Omental fat pad (tissue), 4 donors: ENCODE results near the gene STXBP4. TPM values are rescaled to one million over a fixed set of nuclear protein-coding genes. Genes with fewer than 3 reads are reported as not detected.

Experiments
- ATAC-seq: fragments of 150-250 bp; one replicate; pipeline ENCODE4 v1.9.1; 2016; ENCODE audit warnings: mild to moderate bottlenecking, moderate library complexity; ENCODE audit not compliant: low FRiP score
- DNase-seq: peaks from one replicate; pipeline ENCODE4 v3.0.0-alpha.2; 2019; ENCODE audit warnings: low spot score
- CTCF ChIP-seq, 3 donors: fragments of 450-650 bp; IDR thresholded peaks; one replicate each; pipeline ENCODE4 v1.5.1; 2016 to 2017; ENCODE audit warnings: antibody characterized with exemption in 3 of 3, mild to moderate bottlenecking in 3 of 3, moderate library complexity in 2 of 3
- total RNA-seq, 4 donors: library from RNA; depleted of rRNA; stranded (reverse); fragments of >200 nt; gene quantifications; one replicate each; pipeline ENCODE4 v1.1.0, GENCODE V29; 2016

The STXBP4 gene
- total RNA-seq, 4 donors from 2014 or later = 11.2 to 19.3 (median 16.5) TPM

DNA sequence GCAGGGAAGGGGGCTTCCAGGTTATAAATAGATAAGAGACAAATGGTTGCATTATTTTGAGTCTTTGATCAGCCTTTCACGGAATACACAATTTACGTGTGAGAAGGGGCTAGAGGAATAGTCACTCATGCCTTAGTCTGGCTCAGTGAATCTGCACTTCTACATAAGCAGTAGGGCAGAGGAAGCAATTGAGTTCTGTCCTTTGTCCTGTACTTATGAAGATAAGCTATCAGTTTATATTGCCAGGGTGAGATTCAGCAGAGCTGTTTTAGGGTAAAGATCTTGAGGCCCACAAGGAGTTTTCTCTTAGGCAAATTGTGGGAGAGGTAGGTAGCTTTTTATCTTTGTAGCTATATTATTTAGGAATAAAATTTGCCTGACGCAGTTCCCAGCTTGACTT lies 34.6 kb upstream of the STXBP4 start:
- no peak for TF ChIP-seq CTCF (IDR thresholded peaks at IDR 0.05)
- DNase-seq = no peak

DNA sequence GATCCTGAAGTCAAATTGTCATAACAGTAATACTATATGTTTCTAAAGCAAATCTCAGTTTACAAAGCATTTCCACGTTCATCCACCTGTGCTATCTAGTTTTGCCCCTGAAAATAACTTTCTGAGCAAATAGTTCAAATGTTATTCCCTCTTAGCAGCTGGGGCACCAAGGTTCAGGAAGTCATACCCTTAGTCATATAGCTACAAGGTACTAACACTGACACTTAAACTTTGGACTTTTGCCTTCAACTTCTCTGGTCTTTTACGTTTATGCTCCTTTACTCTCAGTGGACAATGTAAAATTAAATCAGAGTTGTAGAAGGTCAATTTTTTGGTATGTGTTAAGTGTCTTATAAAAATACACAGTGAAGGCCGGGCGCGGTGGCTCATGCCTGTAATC lies 33.1 kb upstream of the STXBP4 start:
- DNase-seq (no peak), ATAC-seq (no peak)
- no peak for TF ChIP-seq CTCF (IDR thresholded peaks at IDR 0.05)

More for the DNA sequence above, 34.6 kb upstream of the STXBP4 start:
- ATAC-seq = no peak

DNA sequence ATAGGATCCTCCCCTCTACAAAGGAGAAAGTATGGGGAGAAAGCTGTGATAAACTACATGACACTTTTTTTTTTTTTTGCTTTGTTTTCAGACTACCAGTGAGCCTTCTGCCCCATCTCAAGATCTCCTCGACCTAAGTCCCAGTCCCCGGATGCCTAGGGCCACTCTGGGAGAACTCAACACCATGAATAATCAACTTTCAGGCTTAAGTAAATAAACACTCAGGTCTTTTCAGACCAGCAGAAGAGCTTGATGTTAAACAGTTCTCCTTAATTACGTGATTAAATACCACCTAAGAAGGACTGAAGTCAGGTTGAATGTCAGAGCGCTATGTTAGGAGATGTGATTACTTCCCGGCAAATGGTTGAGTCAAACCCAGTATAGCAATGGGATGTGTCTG lies 31.5 kb upstream of the STXBP4 start:
- no peak for TF ChIP-seq CTCF (IDR thresholded peaks at IDR 0.05)
- ATAC-seq = no peak
- no peak for DNase-seq

GRCh38 chr17:54937426-54937825 lies 31.1 kb upstream of the STXBP4 start:
- DNase-seq (no peak), ATAC-seq (no peak)
- TF ChIP-seq CTCF (IDR thresholded peaks at IDR 0.05) = no peak

DNA sequence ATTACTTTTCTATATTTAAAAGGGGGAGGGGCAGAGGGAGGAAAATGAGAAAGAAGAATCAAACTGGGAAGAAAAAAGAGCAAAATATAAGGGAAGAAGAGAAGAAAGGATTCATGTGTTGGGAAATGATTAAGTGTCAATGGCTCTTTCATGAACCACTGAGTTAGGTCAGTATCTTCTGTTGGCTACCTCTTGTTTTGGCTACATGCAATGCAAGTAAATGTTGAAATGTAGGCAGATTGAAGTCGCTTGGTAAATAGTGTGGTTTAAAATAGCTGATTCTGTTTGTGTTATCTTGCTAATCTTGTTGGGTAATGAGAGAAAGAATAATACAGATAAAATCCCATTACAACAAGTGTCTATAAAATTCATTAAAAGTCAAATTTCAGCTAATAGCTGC lies 27.3 kb upstream of the STXBP4 start:
- ATAC-seq (no peak), DNase-seq (no peak)
- TF ChIP-seq CTCF (IDR thresholded peaks at IDR 0.05) = no peak

DNA sequence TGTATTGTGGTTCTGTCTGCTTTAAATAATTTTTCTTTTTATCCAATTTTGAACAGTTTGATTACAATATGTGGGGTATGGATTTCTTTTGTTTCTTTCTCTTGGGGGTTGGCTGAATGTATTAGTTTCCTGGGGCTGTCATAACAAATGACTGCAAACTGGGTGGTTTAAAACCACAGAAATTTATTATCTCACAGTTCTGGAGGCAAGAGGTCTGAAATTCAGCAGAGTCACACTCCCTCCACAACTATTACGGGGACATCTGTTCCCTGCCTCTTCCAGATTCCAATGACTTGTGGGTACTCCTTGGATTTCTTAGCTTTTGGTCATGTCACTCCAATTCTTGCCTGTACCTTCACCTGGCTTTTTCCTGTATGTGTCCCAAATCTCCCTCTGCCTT lies 23.8 kb upstream of the STXBP4 start:
- no peak for DNase-seq
- TF ChIP-seq CTCF (IDR thresholded peaks at IDR 0.05) = no peak
- ATAC-seq = no peak

DNA sequence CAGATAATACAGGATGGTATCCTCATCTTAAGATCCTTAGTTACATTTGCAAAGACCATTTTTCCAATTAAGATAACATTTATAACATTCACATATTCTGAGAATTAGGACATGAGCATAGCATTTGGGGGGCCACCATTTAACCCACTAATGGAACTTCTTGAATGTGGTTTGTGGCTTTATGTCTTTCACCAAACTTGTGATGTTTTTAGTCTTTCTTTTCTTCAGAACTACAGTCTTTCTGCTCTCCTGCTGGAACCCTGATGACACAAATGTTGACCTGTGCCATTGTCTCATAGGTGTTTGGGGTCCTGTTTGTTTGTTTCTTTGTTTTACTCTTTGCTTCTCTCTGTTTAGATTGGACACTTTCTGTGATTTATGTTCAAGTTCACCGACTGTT lies 23.3 kb upstream of the STXBP4 start:
- TF ChIP-seq CTCF (IDR thresholded peaks at IDR 0.05) = no peak
- DNase-seq (no peak), ATAC-seq (no peak)
